Prostate gland (tissue), 2 donors: ENCODE measurements around the gene P2RX1.

Source experiments
- POLR2A ChIP-seq: fragments of 450-650 bp; IDR thresholded peaks from one replicate; pipeline ENCODE4 v1.6.1; 2016; ENCODE audit warnings: antibody characterized with exemption, mild to moderate bottlenecking
- POLR2AphosphoS5 ChIP-seq: sonication (generic); formaldehyde crosslinking; IDR thresholded peaks from one replicate; pipeline ENCODE4 v1.6.1; 2017; ENCODE audit warnings: antibody characterized with exemption
- TF ChIP-seq, protein P1 (sequence below), 4 experiments: fragments of 200-600 bp in 2 of 4; fragments of 450-650 bp in 2 of 4; sonication (generic) in 2 of 4; IDR thresholded peaks; 1 replicate in 3 of 4; 2 replicates in 1 of 4; pipeline ENCODE4 v1.5.1; 2016 to 2019; ENCODE audit warnings: antibody characterized with exemption in 4 of 4, mild to moderate bottlenecking in 2 of 4, moderate library complexity in 2 of 4

DNA sequence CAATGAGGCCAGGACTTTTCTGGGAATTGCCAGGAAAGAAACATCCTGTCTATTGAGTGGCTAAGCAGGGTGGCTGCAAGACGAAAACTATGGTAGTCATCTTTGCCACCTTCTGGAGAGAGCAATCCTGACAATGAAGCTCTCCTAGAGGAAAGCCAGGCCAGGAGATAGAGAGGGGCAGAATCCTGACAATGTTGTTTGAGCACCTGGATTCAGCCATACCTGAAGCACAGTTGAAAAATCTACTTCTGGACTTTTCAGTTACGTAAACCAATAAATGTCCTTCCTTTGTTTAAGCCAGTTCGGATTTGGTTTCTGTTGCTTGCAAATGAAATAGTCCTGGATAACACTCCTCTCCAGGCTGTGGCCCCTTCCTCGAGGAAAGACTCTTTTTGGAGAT lies 9.4 kb downstream of the P2RX1 start:
- TF ChIP-seq, protein P1, sequence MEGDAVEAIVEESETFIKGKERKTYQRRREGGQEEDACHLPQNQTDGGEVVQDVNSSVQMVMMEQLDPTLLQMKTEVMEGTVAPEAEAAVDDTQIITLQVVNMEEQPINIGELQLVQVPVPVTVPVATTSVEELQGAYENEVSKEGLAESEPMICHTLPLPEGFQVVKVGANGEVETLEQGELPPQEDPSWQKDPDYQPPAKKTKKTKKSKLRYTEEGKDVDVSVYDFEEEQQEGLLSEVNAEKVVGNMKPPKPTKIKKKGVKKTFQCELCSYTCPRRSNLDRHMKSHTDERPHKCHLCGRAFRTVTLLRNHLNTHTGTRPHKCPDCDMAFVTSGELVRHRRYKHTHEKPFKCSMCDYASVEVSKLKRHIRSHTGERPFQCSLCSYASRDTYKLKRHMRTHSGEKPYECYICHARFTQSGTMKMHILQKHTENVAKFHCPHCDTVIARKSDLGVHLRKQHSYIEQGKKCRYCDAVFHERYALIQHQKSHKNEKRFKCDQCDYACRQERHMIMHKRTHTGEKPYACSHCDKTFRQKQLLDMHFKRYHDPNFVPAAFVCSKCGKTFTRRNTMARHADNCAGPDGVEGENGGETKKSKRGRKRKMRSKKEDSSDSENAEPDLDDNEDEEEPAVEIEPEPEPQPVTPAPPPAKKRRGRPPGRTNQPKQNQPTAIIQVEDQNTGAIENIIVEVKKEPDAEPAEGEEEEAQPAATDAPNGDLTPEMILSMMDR (IDR thresholded peaks at IDR 0.05): no peak
- TF ChIP-seq POLR2A (no peak), POLR2AphosphoS5 (no peak)
